Parathyroid adenoma (tissue), 2 donors: Measurements from ENCODE around the gene P2RX4.
"Not testable (repeated sequence)": the region's sequence is repeated elsewhere in the genome, so short reads cannot be mapped to it uniquely, and the experiment has no call there.

Experiments used
- H2AFZ ChIP-seq: fragments of 300-600 bp; sonication (generic); one replicate; pipeline ENCODE4 v1.7.0; 2017; ENCODE audit warnings: antibody characterized with exemption, mild to moderate bottlenecking
- H3K27ac ChIP-seq: fragments of 300-600 bp; sonication (generic); one replicate; pipeline ENCODE4 v1.7.0; 2017
- H3K27me3 ChIP-seq: fragments of 300-600 bp; sonication (generic); one replicate; pipeline ENCODE4 v1.7.0; 2017; ENCODE audit warnings: low read length; ENCODE audit not compliant: control insufficient read depth, insufficient read depth
- H3K36me3 ChIP-seq: fragments of 300-600 bp; sonication (generic); one replicate; pipeline ENCODE4 v1.7.0; 2017; ENCODE audit warnings: low read length; ENCODE audit not compliant: control insufficient read depth, insufficient read depth
- H3K4me1 ChIP-seq: fragments of 300-600 bp; sonication (generic); one replicate; pipeline ENCODE4 v1.7.0; 2017; ENCODE audit warnings: control low read depth
- H3K4me2 ChIP-seq: fragments of 300-600 bp; sonication (generic); one replicate; pipeline ENCODE4 v1.7.0; 2017; ENCODE audit warnings: low read length
- H3K4me3 ChIP-seq: fragments of 300-600 bp; sonication (generic); one replicate; pipeline ENCODE4 v1.7.0; 2017; ENCODE audit warnings: low read depth, low read length
- H3K79me2 ChIP-seq: fragments of 300-600 bp; sonication (generic); one replicate; pipeline ENCODE4 v1.7.0; 2017; ENCODE audit warnings: control low read depth
- H3K9ac ChIP-seq: fragments of 300-600 bp; sonication (generic); one replicate; pipeline ENCODE4 v1.7.0; 2017; ENCODE audit warnings: mild to moderate bottlenecking
- H3K9me3 ChIP-seq: fragments of 300-600 bp; sonication (generic); one replicate; pipeline ENCODE4 v1.7.0; 2017; ENCODE audit warnings: low read length; ENCODE audit not compliant: control insufficient read depth
- TF ChIP-seq, protein P1 (sequence below): fragments of 300-600 bp; sonication (generic); IDR thresholded peaks from one replicate; pipeline ENCODE4 v1.7.0; 2017; ENCODE audit warnings: antibody characterized with exemption, mild to moderate bottlenecking
- donor health status: primary hyperparathyroidism.

The P2RX4 gene

GRCh38 chr12:121253638-121254335 is 43.9 kb downstream of the P2RX4 start:
- no peak overlapping the region for H3K4me3 ChIP-seq
- TF ChIP-seq, protein P1, sequence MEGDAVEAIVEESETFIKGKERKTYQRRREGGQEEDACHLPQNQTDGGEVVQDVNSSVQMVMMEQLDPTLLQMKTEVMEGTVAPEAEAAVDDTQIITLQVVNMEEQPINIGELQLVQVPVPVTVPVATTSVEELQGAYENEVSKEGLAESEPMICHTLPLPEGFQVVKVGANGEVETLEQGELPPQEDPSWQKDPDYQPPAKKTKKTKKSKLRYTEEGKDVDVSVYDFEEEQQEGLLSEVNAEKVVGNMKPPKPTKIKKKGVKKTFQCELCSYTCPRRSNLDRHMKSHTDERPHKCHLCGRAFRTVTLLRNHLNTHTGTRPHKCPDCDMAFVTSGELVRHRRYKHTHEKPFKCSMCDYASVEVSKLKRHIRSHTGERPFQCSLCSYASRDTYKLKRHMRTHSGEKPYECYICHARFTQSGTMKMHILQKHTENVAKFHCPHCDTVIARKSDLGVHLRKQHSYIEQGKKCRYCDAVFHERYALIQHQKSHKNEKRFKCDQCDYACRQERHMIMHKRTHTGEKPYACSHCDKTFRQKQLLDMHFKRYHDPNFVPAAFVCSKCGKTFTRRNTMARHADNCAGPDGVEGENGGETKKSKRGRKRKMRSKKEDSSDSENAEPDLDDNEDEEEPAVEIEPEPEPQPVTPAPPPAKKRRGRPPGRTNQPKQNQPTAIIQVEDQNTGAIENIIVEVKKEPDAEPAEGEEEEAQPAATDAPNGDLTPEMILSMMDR = no peak
- H3K79me2 ChIP-seq = no peaks in the 10 kb centered on the region
- no peak overlapping the region for H3K27ac ChIP-seq
- H3K9ac ChIP-seq = no peak overlapping the region
- H2AFZ ChIP-seq = no peak overlapping the region
- no peaks in the 10 kb centered on the region for H3K36me3 ChIP-seq
- no peaks in the 10 kb centered on the region for H3K4me1 ChIP-seq
- H3K4me2 ChIP-seq = no peak overlapping the region
- H3K9me3 ChIP-seq = no peaks in the 10 kb centered on the region
- no peaks in the 10 kb centered on the region for H3K27me3 ChIP-seq

GRCh38 chr12:121255433-121255832 is 45.5 kb downstream of the P2RX4 start:
- no peaks in the 10 kb centered on the region for H3K36me3 ChIP-seq
- H3K4me1 ChIP-seq = no peaks in the 10 kb centered on the region
- TF ChIP-seq, protein P1 = no peak
- no peaks in the 10 kb centered on the region for H3K79me2 ChIP-seq
- H3K4me3 ChIP-seq = no peak overlapping the region
- no peaks in the 10 kb centered on the region for H3K27me3 ChIP-seq
- H3K9me3 ChIP-seq = no peaks in the 10 kb centered on the region
- H3K27ac ChIP-seq = no peak overlapping the region
- no peak overlapping the region for H2AFZ ChIP-seq
- H3K9ac ChIP-seq = no peak overlapping the region
- no peak overlapping the region for H3K4me2 ChIP-seq

- not testable (repeated sequence) for H3K4me2 ChIP-seq, H3K9ac ChIP-seq, H3K79me2 ChIP-seq, H3K27ac ChIP-seq, H3K4me3 ChIP-seq, H2AFZ ChIP-seq, H3K27me3 ChIP-seq, H3K36me3 ChIP-seq, H3K9me3 ChIP-seq, H3K4me1 ChIP-seq
Measured at GRCh38 chr12:121257704-121258449, 47.9 kb downstream of the P2RX4 start.

GRCh38 chr12:121259074-121259473 is 49.1 kb downstream of the P2RX4 start:
- Histone ChIP-seq H3K4me1 (no peaks in the 10 kb centered on the region), H3K27me3 (no peaks in the 10 kb centered on the region), H3K4me2 (no peak overlapping the region), H3K4me3 (no peak overlapping the region), H3K36me3 (no peaks in the 10 kb centered on the region), H3K9ac (no peak overlapping the region), H3K9me3 (no peaks in the 10 kb centered on the region), H2AFZ (no peak overlapping the region), H3K79me2 (no peaks in the 10 kb centered on the region), H3K27ac (no peak overlapping the region)
- TF ChIP-seq, protein P1 = no peak

DNA sequence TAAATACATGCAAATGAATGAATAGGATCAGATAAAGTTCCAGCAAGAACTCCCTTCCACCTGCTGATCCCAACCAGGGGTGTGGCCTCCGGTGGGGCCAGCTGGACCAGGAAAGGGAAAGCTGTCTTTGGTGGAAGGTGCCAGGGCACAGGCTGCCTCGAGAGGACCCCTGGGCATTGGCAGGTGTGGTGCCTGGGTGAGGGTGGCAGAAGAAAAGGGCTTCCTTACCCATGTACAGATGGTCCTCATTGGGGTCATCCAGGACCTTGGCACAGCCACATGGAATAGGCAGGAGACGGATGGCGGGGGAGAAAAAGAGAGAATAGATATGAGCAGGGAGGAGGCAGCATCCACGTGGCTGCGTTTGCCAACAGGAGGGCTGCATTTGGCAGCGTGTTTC is 50.2 kb downstream of the P2RX4 start:
- TF ChIP-seq, protein P1 = no peak
- no peak overlapping the region for H3K4me3 ChIP-seq
- H3K27ac ChIP-seq = no peak overlapping the region
- H3K36me3 ChIP-seq = no peaks in the 10 kb centered on the region
- H3K4me1 ChIP-seq = no peaks in the 10 kb centered on the region
- H3K79me2 ChIP-seq = no peaks in the 10 kb centered on the region
- no peak overlapping the region for H2AFZ ChIP-seq
- no peak overlapping the region for H3K9ac ChIP-seq
- no peaks in the 10 kb centered on the region for H3K9me3 ChIP-seq
- H3K27me3 ChIP-seq = no peaks in the 10 kb centered on the region
- no peak overlapping the region for H3K4me2 ChIP-seq
